ENCODE measurements around the gene RHOXF2B.

- TF ChIP-seq EZH2 (IDR thresholded peaks at IDR 0.05) (no peak), POLR2AphosphoS5 (IDR thresholded peaks at IDR 0.05; ENCODE audit: borderline replicate concordance, low read depth, low read length) (no peak)
These were observed 48.0 kb upstream of the RHOXF2B start for GRCh38 chrX:120125444-120125843.

All from SK-N-MC (cell line).